NT2/D1 (cell line): ENCODE data around the gene CELF2.

Experiments used
- YY1 ChIP-seq: IDR thresholded peaks from 2 replicates; pipeline ENCODE4 v1.6.1; 2011; ENCODE audit not compliant: insufficient read length, insufficient read depth
- ZNF274 ChIP-seq: IDR thresholded peaks from 2 replicates; pipeline ENCODE4 v1.6.1; 2011; ENCODE audit warnings: mild to moderate bottlenecking, low read depth, low read length

DNA sequence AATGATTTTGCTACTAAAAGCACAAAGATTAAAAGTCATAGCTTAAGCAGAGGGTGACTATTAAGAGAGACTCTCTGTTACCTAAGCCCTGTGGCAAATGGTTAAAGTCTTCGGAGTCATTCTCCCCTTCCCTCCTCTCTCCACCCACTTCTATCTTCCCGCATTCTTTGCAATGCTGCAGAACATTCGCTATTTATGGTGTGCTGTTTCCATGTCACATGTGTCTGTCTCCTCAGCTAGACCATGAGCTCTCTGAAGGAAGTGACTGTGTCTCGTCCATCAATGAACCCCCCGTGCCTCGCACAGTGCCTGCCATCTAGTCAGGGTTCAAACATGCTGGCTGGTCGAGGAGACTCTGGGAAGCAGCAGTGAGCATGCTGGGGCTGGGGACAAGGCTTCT lies 321.3 kb downstream of the CELF2 start:
- TF ChIP-seq YY1 = no peak
- no peak for TF ChIP-seq ZNF274
